Motor neuron (in vitro differentiated cells): Measurements from ENCODE around the gene PFKFB4. TPM values are rescaled to one million over a fixed set of nuclear protein-coding genes. Genes with fewer than 3 reads are reported as not detected.
A peak's percentile ranks its signal among the peaks of the same experiment; 100 is the strongest.
"Not testable (repeated sequence)": the region's sequence is repeated elsewhere in the genome, so short reads cannot be mapped to it uniquely, and the experiment has no call there.

ENCODE experiments used
- ATAC-seq, 8 experiments: fragments of 200-7000 bp; cut with Tn5 transposase; replicated peaks in 6 of 8; 2 replicates each; pipeline ENCODE4 v1.8.0; 2021; ENCODE audit warnings: mild to moderate bottlenecking in 8 of 8, moderate library complexity in 8 of 8
- H3K27ac ChIP-seq, 2 donors: fragments of 250-450 bp; sonication (Bioruptor Pico); 2 replicates each; pipeline ENCODE4 v1.9.0; 2021; ENCODE audit warnings: antibody characterized with exemption in 2 of 2, mild to moderate bottlenecking in 2 of 2, moderate library complexity in 1 of 2
- H3K4me1 ChIP-seq, 2 donors: fragments of 250-450 bp; sonication (Bioruptor Pico); replicated peaks in 1 of 2; 2 replicates each; pipeline ENCODE4 v1.6.1; 2021; ENCODE audit warnings: antibody characterized with exemption in 2 of 2, mild to moderate bottlenecking in 2 of 2, moderate library complexity in 1 of 2
- H3K4me3 ChIP-seq, 5 donors: fragments of 250-450 bp; sonication (Bioruptor Pico); 2 replicates each; pipeline ENCODE4 v1.9.0; 2021; ENCODE audit warnings: antibody characterized with exemption in 5 of 5, mild to moderate bottlenecking in 5 of 5, moderate library complexity in 4 of 5
- WGBS, 10 experiments: fragments of 450-650 bp; shearing (Covaris generic); methylation state at CpG; one replicate each; pipeline ENCODE4 v1.0.0; 2022; 5-methylcytosine and 5-hydroxymethylcytosine counted together
- in situ Hi-C, 9 experiments: fragments of 400-800 bp; cut with MboI; loops; one replicate each; pipeline ENCODE4 v1.15.0; 2021; ENCODE audit warnings: low sequenced_read_pairs in 9 of 9, low pct_unique_long_range_greater_than_20kb in 2 of 9; ENCODE audit not compliant: unreplicated experiment in 9 of 9
- total RNA-seq, 8 experiments: library from RNA; unstranded; fragments of 300-600 nt; gene quantifications; 2 replicates each; pipeline versions ENCODE4 v1.2.3 to v1.2.4, GENCODE V29; 2022

Gene PFKFB4
- total RNA-seq, 8 experiments from 2014 or later, result 3.1 to 36.0 (median 10.4) TPM

GRCh38 chr3:48530701-48531100 lies 25.9 kb downstream of the PFKFB4 start:
- ATAC-seq, in situ Hi-C loops, H3K4me3 ChIP-seq, H3K27ac ChIP-seq, H3K4me1 ChIP-seq: not testable (repeated sequence)
- 80 to 100% (median 98%) methylated on average over 1 to 4 of the region's 4 CpGs; no CpG with 5 or more reads in 1 of the 10 experiments for WGBS, 10 experiments

DNA sequence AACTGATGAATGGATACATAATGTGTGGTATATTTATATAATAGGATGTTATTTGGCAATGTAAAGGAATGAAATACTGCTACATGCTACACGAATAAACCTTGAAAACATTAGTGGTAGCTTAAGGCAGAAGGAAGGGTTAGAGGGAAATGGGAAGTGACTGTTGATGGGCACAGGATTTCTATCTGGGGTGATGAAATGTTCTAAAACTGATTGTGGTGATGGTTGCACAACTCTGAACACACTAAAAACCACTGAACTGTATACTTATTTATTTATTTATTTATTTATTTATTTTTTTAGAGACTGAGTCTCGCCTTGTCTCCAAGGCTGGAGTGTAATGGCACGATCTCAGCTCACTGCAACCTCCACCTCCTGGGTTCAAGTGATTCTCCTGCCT lies 27.8 kb downstream of the PFKFB4 start:
- H3K4me3 ChIP-seq, result no peak overlapping the region
- H3K4me1 ChIP-seq, result no peaks in the 10 kb centered on the region
- in situ Hi-C loops, result no loop called here
- ATAC-seq, result no peak
- H3K27ac ChIP-seq, result no peak overlapping the region
- WGBS, 10 experiments, result 73 to 100% (median 92%) methylated on average over 1 to 3 of the region's 3 CpGs; no CpG with 5 or more reads in 2 of the 10 experiments

- H3K27ac ChIP-seq, result no peak overlapping the region
Observed at GRCh38 chr3:48528048-48528447, 28.6 kb downstream of the PFKFB4 start.

GRCh38 chr3:48524970-48525369 lies 31.6 kb downstream of the PFKFB4 start:
- no peak overlapping the region for H3K27ac ChIP-seq
- H3K4me3 ChIP-seq, result no peak overlapping the region
- no peaks in the 10 kb centered on the region for H3K4me1 ChIP-seq
- no peak for ATAC-seq
- WGBS, 10 experiments, result 100% methylated on average over 3 of the region's 9 CpGs; no CpG with 5 or more reads in 9 of the 10 experiments
- in situ Hi-C loops, result no loop called here

More at GRCh38 chr3:48528048-48528447, 28.6 kb downstream of the PFKFB4 start:
- 86 to 100% (median 96%) methylated on average over 4 to 9 of the region's 9 CpGs; no CpG with 5 or more reads in 3 of the 10 experiments for WGBS, 10 experiments
- Histone ChIP-seq H3K4me3 (no peak overlapping the region), H3K4me1 (no peaks in the 10 kb centered on the region)
- no peak for ATAC-seq
- in situ Hi-C loops, result no loop called here

DNA sequence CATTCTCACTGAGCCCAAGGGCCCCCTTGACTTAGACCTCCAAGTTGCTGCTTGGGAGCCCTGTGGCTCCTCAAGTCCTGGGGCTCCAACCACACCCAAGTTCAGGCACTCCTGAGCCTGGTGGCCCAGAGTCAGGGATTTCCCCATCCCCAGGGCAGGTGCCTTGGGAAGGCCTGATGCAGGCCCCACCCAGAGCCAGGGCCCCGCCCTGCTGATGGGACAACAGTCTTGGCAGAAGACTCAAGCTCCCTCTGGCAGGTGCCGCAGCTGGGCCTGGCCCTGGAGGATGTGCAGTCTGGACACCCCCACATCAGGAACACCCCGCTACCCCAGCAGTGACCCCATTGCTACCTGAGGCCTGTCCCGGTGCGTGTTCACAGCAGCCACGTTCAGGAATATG lies 35.0 kb downstream of the PFKFB4 start:
- 100% methylated on average over 1 of the region's 6 CpGs; no CpG with 5 or more reads in 9 of the 10 experiments for WGBS, 10 experiments
- Histone ChIP-seq H3K27ac (no peak overlapping the region), H3K4me1 (no peaks in the 10 kb centered on the region), H3K4me3 (no peak overlapping the region)
- ATAC-seq, result peak in 1 of 8 experiments; percentile 46
- in situ Hi-C loops, result no loop called here

GRCh38 chr3:48519277-48519643 lies 37.3 kb downstream of the PFKFB4 start:
- no peak for ATAC-seq
- WGBS, 10 experiments, result 86 to 100% (median 98%) methylated on average over 1 to 6 of the region's 9 CpGs; no CpG with 5 or more reads in 7 of the 10 experiments
- Histone ChIP-seq H3K4me1 (no peaks in the 10 kb centered on the region), H3K27ac (no peak overlapping the region), H3K4me3 (no peak overlapping the region)
- in situ Hi-C loops, result no loop called here

DNA sequence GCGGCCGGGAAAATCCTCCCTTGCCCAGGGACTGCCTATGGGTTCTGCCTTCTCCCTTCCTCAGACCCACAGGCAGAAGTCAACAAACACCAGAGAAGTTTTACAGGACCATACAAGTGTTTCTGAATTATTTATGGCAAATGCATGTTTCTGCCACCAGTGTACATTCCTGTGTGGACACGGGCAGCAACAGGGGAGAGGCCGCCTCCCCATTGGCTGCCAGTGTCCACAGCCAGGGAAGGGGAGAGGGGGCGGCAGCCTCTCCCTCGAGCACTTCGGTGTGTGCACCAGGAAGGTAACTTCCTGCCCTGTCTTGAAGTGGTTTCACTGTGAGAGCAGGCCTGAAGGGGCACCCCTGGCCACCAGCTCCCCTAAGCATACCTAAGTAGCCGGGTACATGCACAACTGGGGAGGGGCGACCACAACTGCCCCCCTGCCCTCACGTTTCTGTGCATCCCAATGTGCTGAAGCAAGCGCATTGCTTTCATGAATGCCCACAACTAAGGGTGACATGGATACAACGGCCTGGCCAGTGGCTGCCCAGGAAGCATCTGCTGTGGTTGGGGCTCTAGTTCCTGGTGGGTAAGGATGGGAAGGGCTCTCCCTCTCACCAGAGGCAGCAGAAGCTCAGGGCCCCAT lies 37.8 kb downstream of the PFKFB4 start:
- no peaks in the 10 kb centered on the region for H3K4me1 ChIP-seq
- WGBS, 10 experiments, result 50 to 100% (median 93%) methylated on average over 1 to 3 of the region's 12 CpGs; no CpG with 5 or more reads in 3 of the 10 experiments
- no peak overlapping the region for H3K4me3 ChIP-seq
- H3K27ac ChIP-seq, result no peak overlapping the region
- in situ Hi-C loops, result no loop called here
- ATAC-seq, result peak in 3 of 8 experiments; percentile 29 to 73 (median 41)

GRCh38 chr3:48518069-48518468 lies 38.5 kb downstream of the PFKFB4 start:
- no peak overlapping the region for H3K27ac ChIP-seq
- in situ Hi-C loops, result no loop called here
- H3K4me3 ChIP-seq, result no peak overlapping the region
- no peak for ATAC-seq
- no peaks in the 10 kb centered on the region for H3K4me1 ChIP-seq
- WGBS, 10 experiments, result 50 to 100% (median 83%) methylated on average over 1 to 3 of the region's 6 CpGs; no CpG with 5 or more reads in 6 of the 10 experiments

GRCh38 chr3:48516571-48516970 lies 40.0 kb downstream of the PFKFB4 start:
- 88 to 90% (median 90%) methylated on average over 2 to 5 of the region's 8 CpGs; no CpG with 5 or more reads in 6 of the 10 experiments for WGBS, 10 experiments
- ATAC-seq, result peak in 2 of 8 experiments; percentile 53 to 59
- H3K27ac ChIP-seq, result no peak overlapping the region
- no peaks in the 10 kb centered on the region for H3K4me1 ChIP-seq
- no peak overlapping the region for H3K4me3 ChIP-seq
- in situ Hi-C loops, result no loop called here

- WGBS, 10 experiments, result 40 to 100% (median 96%) methylated on average over 1 to 5 of the region's 8 CpGs; no CpG with 5 or more reads in 3 of the 10 experiments
- Histone ChIP-seq H3K27ac (no peak overlapping the region), H3K4me3 (no peak overlapping the region), H3K4me1 (no peaks in the 10 kb centered on the region)
- in situ Hi-C loops, result no loop called here
- no peak for ATAC-seq
Observed at GRCh38 chr3:48514431-48515227, 42.0 kb downstream of the PFKFB4 start.

DNA sequence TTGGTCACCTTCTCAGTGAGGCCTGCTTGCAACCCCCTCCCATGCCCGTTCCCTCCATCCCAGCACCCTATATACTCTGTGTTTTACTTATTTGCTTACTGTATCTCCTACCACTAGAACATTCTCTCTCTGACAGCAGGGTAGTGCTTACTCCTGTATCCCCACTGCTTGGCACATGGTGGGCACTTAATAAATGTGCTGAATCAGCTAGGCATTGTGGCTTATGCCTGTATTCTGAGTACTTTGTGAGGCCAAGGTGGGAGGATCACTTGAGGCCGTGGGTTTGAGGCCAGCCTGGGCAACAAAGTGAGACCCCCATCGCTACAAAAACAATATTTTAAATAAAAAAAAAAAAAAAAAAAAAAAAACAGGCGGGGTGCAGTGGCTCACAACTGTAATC lies 45.1 kb downstream of the PFKFB4 start:
- WGBS, 10 experiments, result 31 to 94% (median 84%) methylated on average over 1 to 4 of the region's 4 CpGs; no CpG with 5 or more reads in 2 of the 10 experiments
- ATAC-seq, result no peak

GRCh38 chr3:48507256-48508061 lies 49.1 kb downstream of the PFKFB4 start:
- in situ Hi-C loops, result no loop called here
- 0 to 93% (median 47%) methylated on average over 1 to 6 of the region's 10 CpGs; no CpG with 5 or more reads in 1 of the 10 experiments for WGBS, 10 experiments
- H3K27ac ChIP-seq, result no peak overlapping the region
- H3K4me3 ChIP-seq, result no peak overlapping the region
- ATAC-seq, result peak; percentile 12 to 79 (median 40)
- H3K4me1 ChIP-seq, result peaks cover 0 to 11% of the 10 kb centered on the region in 2 donors

More for the DNA sequence above, 45.1 kb downstream of the PFKFB4 start:
- H3K4me1 ChIP-seq, result no peaks in the 10 kb centered on the region
- no peak overlapping the region for H3K4me3 ChIP-seq
- no peak overlapping the region for H3K27ac ChIP-seq
- in situ Hi-C loops, result no loop called here
